PC-3 (cell line): ENCODE data around the gene TMEM255B. TPM values are rescaled to one million over a fixed set of nuclear protein-coding genes. Genes with fewer than 3 reads are reported as not detected.

Experiments
- ATAC-seq: fragments of 200-7000 bp; cut with Tn5 transposase; 2 replicates; pipeline ENCODE4 v1.9.1; 2020; ENCODE audit warnings: mild to moderate bottlenecking, moderate library complexity
- BruUV-seq: library from RNA; stranded (reverse); fragments of 400-500 nt; replicated peaks from 2 replicates; lab custom pipeline; 2021; lab: Mats Ljungman, UMichigan
- CTCF ChIA-PET: fragments of 300-600 bp; sonication (Branson Sonifier 250); formaldehyde crosslinking; loops from one replicate; lab custom pipeline; 2022; ENCODE audit warnings: antibody characterized with exemption; lab: Charles Lee
- POLR2A ChIA-PET: fragments of 300-600 bp; sonication (Branson Sonifier 250); formaldehyde crosslinking; loops from one replicate; lab custom pipeline; 2022; ENCODE audit warnings: antibody characterized with exemption; ENCODE audit not compliant: unreplicated experiment; lab: Charles Lee
- DNase-seq: peaks from one replicate; pipeline ENCODE4 v3.0.0-alpha.2; 2015
- H2AFZ ChIP-seq: fragments of 300-600 bp; sonication (generic); 2 replicates; pipeline ENCODE4 v1.6.0; 2016; ENCODE audit warnings: antibody characterized with exemption, low read length
- H3F3A ChIP-seq: fragments of 300-600 bp; sonication (generic); one replicate; pipeline ENCODE4 v1.6.0; 2017; ENCODE audit warnings: antibody characterized with exemption, low read length, control low read depth, mild to moderate bottlenecking; ENCODE audit not compliant: unreplicated experiment
- H3K27ac ChIP-seq: fragments of 300-600 bp; sonication (generic); 2 replicates; pipeline ENCODE4 v1.5.1; 2016; ENCODE audit warnings: mild to moderate bottlenecking, low read length
- H3K27me3 ChIP-seq: fragments of 300-600 bp; sonication (generic); 2 replicates; pipeline ENCODE4 v1.6.1; 2016; ENCODE audit warnings: low read length, mixed read lengths
- H3K36me3 ChIP-seq: fragments of 300-600 bp; sonication (generic); 2 replicates; pipeline ENCODE4 v1.6.1; 2016; ENCODE audit warnings: low read depth, mixed run types, low read length, mixed read lengths
- H3K4me1 ChIP-seq: fragments of 300-600 bp; sonication (generic); 2 replicates; pipeline ENCODE4 v1.5.1; 2016; ENCODE audit warnings: low read length; ENCODE audit not compliant: insufficient read depth
- H3K4me2 ChIP-seq: fragments of 300-600 bp; sonication (generic); 2 replicates; pipeline ENCODE4 v1.6.0; 2016; ENCODE audit warnings: low read length
- H3K4me3 ChIP-seq: fragments of 300-600 bp; sonication (generic); 2 replicates; pipeline ENCODE4 v1.5.1; 2016; ENCODE audit warnings: mild to moderate bottlenecking, low read length, mixed read lengths
- H3K79me2 ChIP-seq: fragments of 300-600 bp; sonication (generic); 2 replicates; pipeline ENCODE4 v1.6.1; 2017; ENCODE audit warnings: low read length, mixed read lengths
- H3K9ac ChIP-seq: fragments of 300-600 bp; sonication (generic); 2 replicates; pipeline ENCODE4 v1.6.0; 2016; ENCODE audit warnings: mild to moderate bottlenecking, low read length
- H3K9me2 ChIP-seq: fragments of 300-600 bp; sonication (generic); replicated peaks from 2 replicates; pipeline ENCODE4 v1.6.1; 2016; ENCODE audit warnings: mixed run types, low read length, mixed read lengths
- H3K9me3 ChIP-seq: fragments of 300-600 bp; sonication (generic); 2 replicates; pipeline ENCODE4 v1.6.1; 2016; ENCODE audit warnings: low read length, mixed read lengths
- H4K20me1 ChIP-seq: fragments of 300-600 bp; sonication (generic); 2 replicates; pipeline ENCODE4 v1.6.1; 2016; ENCODE audit warnings: low read length, mixed read lengths
- EZH2 ChIP-seq: fragments of 300-600 bp; sonication (generic); IDR thresholded peaks from one replicate; pipeline ENCODE4 v1.6.1; 2017; ENCODE audit warnings: antibody characterized with exemption, mild to moderate bottlenecking, low read length; ENCODE audit not compliant: unreplicated experiment
- EZH2phosphoT487 ChIP-seq: fragments of 300-600 bp; sonication (generic); IDR thresholded peaks from 2 replicates; pipeline ENCODE4 v1.6.1; 2018; ENCODE audit warnings: mild to moderate bottlenecking, antibody characterized with exemption, low read length, borderline replicate concordance
- intact Hi-C: fragments of 100-400 bp; cut with micrococcal nuclease; formaldehyde crosslinking; loops from 2 replicates; pipeline ENCODE4 v1.9.0; 2023
- total RNA-seq: library from RNA; depleted of rRNA; stranded (reverse); fragments of >200 nt; gene quantifications from 2 replicates; pipeline ENCODE4 v1.2.3, GENCODE V29; 2014
- TF ChIP-seq, protein P1 (sequence below): fragments of 300-600 bp; sonication (generic); conservative IDR thresholded peaks from 2 replicates; pipeline ENCODE4 v1.5.1; 2017; ENCODE audit warnings: antibody characterized with exemption, low read depth, mild to moderate bottlenecking, low read length

Gene TMEM255B
- total RNA-seq, 1 experiment from 2014 or later: 26.9 TPM

DNA sequence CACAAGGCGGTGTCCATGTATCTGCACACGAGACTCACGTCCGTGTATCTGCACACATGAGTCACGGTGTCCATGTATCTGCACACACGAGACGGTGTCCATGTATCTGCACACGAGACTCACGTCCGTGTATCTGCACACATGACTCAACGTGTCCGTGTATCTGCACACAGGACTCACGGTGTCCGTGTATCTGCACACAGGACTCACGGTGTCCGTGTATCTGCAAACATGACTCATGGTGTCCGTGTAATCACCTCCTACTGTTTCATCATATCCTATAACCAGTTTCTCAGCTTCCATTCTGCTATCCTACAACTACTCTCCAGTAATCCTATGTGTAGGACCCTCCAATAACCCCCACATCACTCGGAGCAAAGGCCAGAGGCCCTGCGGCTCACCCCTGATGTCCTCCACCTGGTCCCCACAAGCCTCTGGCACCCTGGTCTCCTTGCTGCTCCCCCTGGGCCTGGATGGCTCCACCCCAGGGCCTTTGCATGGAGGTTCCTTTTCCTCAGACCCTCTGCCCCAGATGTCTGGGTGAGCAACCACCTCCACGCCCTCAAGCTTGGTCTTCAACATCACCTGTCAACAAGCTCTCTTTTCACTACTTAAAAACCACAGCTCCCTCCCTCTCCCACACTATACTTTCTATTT, 2.5 kb upstream of the TMEM255B start:
- CTCF ChIA-PET: no interaction called here
- Histone ChIP-seq H3K27ac (peak overlapping the region; percentile 19; the same call in 1 of the 2 replicates), H3K4me2 (0 out of 2 replicates have a peak overlapping the region, but pooled peaks have one; percentile 26), H3K9me3 (no peaks in the 10 kb centered on the region), H4K20me1 (no peaks in the 10 kb centered on the region), H3K36me3 (no peaks in the 10 kb centered on the region), H3K27me3 (no peaks in the 10 kb centered on the region), H3F3A (no peaks in the 10 kb centered on the region), H2AFZ (no peak overlapping the region), H3K4me1 (peaks cover 16% of the 10 kb centered on the region), H3K4me3 (no peak overlapping the region), H3K9me2 (no peaks in the 10 kb centered on the region), H3K79me2 (peaks cover 18% of the 10 kb centered on the region), H3K9ac (no peak overlapping the region)
- POLR2A ChIA-PET: no interaction called here
- TF ChIP-seq, protein P1, sequence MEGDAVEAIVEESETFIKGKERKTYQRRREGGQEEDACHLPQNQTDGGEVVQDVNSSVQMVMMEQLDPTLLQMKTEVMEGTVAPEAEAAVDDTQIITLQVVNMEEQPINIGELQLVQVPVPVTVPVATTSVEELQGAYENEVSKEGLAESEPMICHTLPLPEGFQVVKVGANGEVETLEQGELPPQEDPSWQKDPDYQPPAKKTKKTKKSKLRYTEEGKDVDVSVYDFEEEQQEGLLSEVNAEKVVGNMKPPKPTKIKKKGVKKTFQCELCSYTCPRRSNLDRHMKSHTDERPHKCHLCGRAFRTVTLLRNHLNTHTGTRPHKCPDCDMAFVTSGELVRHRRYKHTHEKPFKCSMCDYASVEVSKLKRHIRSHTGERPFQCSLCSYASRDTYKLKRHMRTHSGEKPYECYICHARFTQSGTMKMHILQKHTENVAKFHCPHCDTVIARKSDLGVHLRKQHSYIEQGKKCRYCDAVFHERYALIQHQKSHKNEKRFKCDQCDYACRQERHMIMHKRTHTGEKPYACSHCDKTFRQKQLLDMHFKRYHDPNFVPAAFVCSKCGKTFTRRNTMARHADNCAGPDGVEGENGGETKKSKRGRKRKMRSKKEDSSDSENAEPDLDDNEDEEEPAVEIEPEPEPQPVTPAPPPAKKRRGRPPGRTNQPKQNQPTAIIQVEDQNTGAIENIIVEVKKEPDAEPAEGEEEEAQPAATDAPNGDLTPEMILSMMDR: no peak
- TF ChIP-seq EZH2 (no peak), EZH2phosphoT487 (no peak)
- no TSS peak for BruUV-seq
- ATAC-seq: no peak; the same call in 1 of the 2 replicates
- intact Hi-C loops: no loop called here
- peak; percentile 34 for DNase-seq

DNA sequence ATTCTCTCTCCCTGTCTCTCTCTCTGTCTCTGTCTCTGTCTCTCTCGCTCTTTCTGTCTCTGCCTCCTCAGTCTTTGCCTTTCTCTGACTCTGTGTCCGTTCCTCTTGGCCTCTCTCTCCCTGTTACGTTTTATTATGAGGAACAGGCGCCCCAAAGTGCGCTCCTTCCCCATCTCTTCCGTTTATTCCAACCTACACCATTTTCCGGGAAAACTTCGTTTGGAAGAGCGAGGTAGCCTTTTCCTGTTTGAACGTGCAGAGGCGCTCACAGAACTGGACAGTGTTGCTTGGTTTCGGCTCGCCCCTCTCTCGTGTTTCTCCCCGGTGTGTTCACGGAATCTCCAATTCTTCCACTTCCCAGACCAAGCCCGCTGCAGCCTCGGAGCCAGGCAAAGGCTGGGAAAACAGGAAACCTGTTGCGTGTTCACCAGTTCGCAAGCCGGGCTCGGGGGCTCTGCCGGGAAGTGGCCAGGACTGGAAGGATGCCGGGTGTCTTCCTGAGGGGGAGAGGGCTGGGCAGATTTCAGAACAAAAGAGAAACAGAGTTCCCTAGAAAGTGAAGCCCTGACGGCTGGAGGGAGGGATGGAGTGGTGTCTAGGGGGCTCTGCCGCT, 605 bp downstream of the TMEM255B start:
- peak overlapping the region; percentile 91 for H3K4me2 ChIP-seq
- peak overlapping the region; percentile 17; the same call in 1 of the 2 replicates for H3K27ac ChIP-seq
- no peaks in the 10 kb centered on the region for H3K27me3 ChIP-seq
- H3F3A ChIP-seq: no peaks in the 10 kb centered on the region
- BruUV-seq: TSS peak; percentile 83
- no peaks in the 10 kb centered on the region for H3K9me2 ChIP-seq
- H4K20me1 ChIP-seq: no peaks in the 10 kb centered on the region
- H3K4me3 ChIP-seq: peak overlapping the region; percentile 97
- peaks cover 22% of the 10 kb centered on the region for H3K4me1 ChIP-seq
- peak; percentile 25 for DNase-seq
- peaks cover 25% of the 10 kb centered on the region for H3K79me2 ChIP-seq
- TF ChIP-seq, protein P1: no peak
- TF ChIP-seq EZH2 (no peak), EZH2phosphoT487 (no peak)
- H3K9me3 ChIP-seq: no peaks in the 10 kb centered on the region
- peak; percentile 18 for ATAC-seq
- H3K9ac ChIP-seq: peak overlapping the region; percentile 68
- H3K36me3 ChIP-seq: no peaks in the 10 kb centered on the region
- ChIA-PET POLR2A (no interaction called here), CTCF (interaction anchor here (0.7 kb wide), 1 partner anchor 373 kb away, joined by 3 read pairs; the partner anchor contains the start of gene RASA3)
- intact Hi-C loops: loop anchor here (2.0 kb wide), 1 partner anchor 25 kb away; no protein-coding TSS in a partner anchor
- H2AFZ ChIP-seq: peak overlapping the region; percentile 98
